ENCODE results near the gene NFIA.
A peak's percentile ranks its signal among the peaks of the same experiment; 100 is the strongest.

The NFIA gene

GRCh38 chr1:61160526-61160925 is 78.2 kb downstream of the NFIA start:
- no peak for DNase-seq

DNA sequence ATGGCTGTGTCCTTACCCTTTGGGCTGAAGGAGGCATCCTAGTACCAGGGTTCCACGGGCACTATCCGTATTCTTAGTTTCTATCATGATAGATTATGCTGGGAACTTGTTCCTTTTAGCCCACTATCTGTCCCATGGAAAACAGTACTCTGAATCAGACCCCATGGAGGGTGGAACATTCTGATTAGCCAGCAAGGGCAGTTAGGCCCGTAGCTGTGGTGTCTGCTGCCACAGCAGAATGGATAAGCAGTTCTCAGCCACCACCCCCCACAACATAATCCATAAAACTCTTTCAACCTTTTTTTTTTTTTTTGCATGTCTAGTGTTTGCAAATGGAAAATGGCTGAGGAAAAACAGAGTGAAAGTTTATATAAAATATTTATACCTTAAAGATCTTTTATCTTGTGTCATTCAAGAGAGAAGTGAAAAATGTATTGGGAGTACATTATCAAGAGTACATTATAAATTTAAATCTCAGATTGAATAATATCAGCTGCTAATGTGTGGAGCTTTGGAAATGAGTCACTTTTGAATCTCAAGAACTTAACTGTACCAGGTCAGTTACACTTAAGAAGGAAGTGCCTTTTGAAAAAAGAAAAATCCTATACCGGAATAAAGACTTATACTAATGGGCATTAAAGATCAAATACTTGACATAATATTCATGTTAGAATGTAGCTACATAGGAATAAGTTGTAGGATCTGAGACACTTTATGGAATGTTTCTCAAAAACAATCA is 80.3 kb downstream of the NFIA start:
- DNase-seq, result no peak

DNA sequence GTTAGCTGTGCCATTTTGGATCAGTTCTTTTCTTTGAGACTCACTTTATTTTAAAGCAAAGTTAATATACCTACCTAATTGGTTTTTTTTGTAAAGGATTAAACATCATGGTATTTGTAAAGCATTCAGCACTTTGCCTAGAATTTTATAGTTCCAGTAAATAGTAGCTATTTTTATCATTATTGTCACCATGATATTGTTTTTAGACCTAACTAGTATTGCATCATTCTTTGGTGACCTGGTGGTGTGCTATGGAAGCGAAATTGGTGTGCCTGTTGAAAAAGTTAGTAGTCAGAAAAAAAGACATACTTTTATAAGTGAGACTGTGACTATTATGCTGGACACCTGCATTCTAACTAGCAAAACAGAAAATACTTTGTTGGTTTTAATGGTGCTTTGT is 81.0 kb downstream of the NFIA start:
- DNase-seq, result no peak

DNA sequence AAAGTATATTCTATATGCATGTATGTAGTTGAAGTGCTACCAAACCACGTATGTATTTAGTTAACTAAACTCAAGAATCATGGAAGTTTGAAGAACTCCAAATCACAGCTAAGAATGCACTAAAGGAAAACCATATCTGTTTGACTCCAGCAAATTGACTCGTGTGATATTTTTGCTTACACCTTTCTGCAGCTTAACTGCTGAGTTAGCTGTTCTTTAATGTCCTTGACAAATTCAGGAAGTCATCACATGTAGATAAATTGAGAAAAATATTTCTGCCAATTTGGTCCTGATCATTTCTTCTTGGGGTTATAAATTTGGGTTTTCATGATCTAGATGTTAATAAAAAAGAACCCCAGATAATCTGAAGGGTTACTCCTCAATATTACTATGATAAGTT is 83.0 kb downstream of the NFIA start:
- DNase-seq, result no peak

DNA sequence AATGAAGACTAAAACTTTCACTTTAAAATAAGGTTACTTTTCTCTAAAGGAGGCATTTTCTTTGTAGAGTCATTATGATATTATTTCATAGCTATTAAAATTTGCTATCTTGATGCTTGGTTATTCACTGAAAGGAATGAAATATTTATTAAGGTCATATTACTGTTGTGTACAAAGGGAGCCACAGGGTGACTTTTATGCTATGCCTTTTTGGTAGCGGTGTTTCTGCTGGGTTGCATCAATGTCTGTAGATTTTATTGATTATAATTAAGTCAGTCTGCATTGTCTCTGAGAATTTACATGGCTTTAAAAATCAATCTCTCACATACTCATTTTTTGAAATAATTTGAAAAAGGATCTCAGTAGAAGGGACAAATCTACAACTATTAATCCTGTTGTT is 84.9 kb downstream of the NFIA start:
- no peak for DNase-seq

DNA sequence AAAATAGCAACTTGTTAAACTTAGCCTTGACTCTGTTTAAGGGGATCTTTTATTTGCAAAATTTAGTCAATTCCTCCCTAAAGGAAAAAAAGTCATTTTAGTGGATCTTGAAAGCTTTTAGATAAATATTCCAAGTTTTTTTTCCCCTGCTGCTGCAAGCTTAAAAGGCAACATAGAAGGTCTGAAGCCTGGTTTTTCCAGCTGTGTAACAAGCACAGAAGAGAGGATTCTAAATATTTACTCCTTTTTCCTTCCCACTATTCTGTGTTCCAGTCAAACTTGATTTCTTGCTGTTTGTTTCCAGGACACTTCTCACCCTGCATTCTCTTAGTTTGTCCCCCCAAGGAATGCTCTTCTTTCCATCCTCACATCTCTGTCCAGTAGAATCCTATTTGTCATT is 86.7 kb downstream of the NFIA start:
- no peak for DNase-seq

DNA sequence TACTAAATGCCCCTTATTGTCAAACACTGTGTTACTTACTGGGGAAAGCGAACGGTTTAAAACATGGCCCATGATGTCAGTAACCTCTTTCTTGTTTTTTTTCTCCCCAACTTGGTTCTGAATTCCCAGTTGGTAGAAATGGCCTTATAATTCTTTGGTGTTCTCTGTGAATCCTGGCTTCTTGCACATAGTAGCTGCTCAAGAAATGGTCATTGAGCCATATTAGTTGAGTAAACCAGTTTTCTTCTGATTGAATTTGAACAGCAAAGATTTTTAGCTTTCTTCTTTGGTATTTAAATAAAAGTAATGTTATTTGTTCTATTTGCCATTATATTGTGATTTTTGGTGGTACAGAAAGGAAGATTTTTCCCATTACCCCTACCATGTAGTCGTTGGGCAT is 87.3 kb downstream of the NFIA start:
- DNase-seq, result no peak

GRCh38 chr1:61170328-61171238 is 88.2 kb downstream of the NFIA start:
- no peak for DNase-seq

GRCh38 chr1:61171346-61171745 is 89.0 kb downstream of the NFIA start:
- DNase-seq, result no peak

DNA sequence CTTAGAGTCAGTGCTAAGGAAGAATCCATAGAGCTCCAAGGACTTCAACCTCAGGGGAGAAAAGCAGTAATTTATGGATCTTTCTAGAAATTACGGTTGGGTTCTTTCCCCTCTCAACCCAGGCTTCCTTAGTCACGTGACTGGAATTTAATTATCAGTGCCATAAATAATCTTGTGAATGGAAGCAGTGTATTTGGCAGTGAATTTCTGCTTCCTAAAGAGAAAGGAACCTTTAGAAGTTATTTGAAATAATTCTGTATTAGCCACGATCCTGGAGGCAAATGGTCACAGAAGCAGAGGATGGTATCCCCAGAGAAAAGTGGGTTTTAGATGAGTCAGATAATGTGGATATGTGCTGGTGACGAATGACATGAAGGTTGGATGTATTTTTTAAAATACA is 89.6 kb downstream of the NFIA start:
- DNase-seq, result no peak

DNA sequence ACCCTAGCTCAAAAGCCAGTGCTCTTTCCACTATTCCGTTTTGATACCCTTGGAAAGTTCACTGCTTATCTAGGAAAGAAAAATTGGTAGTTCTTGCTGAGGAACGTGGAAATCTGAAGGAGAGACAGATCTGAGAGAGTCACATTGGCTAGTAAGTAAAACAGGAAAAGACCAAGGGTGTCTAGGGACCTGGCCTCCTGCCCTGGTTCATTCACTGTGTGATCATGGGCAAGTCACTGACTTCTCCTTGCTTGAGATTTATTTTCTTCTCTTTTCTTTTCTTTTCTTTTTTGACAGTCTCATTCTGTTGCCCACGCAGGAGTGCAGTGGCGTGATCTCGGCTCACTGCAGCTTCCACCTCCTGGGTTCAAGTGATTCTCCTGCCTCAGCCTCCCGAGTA is 90.8 kb downstream of the NFIA start:
- no peak for DNase-seq

- no peak for DNase-seq
These were observed 91.9 kb downstream of the NFIA start for GRCh38 chr1:61174060-61174795.

DNA sequence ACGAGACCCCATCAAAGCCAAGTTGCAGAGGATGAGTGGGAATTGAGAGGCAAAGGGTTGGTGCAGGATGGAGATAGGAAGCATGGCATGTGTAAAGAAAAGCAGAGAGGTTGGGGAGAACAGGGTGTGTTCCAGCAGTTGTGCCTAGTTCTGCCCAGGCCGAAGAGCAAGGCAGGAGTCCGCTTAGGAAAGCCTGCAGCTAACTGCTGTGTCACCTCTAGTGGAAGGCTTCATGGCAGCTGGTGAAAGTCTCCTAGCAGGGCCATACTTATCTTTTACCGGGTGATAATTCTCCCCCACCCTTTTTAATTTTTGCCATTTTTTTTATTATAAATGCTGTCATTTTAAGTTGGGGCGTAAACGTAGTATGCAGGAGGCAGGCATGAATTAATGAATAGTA is 93.6 kb downstream of the NFIA start:
- no peak for DNase-seq

DNA sequence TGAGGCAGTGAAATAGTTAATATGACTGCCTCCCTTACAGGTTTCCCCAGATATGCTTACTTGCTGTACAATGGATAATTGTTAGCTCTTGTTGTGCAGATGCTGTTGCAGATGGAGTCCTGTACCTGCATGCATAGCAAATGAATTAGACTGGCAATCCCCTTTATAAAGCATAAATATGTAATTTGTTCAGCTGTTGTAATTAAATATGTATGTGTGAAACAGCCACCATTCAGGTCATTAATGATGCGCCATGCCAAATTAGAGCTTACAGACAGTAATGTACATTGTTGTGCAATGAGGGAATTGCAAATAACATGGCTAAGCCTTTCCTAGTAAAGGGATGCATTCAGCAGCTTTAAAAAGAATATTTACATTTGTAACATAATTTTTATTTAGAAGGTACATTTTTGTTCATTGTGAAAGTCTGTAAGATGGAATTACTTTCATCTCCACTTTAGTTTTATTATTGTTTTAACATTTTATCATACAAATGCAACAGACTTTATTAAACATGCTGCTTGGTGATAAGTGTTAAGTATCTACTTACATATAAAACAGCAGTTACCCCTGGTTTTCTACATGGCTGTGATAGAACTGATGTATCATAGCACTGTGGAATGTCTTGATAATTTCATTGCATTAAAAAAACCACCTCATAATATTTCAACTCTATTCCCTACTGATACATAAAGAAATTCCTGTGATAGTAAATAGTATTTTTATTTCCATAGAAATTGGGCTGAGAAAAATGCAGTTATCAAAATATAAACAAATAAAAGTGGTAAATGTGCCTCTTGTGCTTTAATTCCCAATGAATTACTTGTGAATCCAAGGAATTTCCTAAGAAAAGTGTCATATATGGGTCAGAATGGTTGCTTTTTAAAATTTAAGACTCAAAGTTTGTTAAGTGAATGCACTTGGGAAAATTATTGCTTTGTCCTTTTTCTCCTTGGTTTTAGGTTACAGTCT is 99.0 kb downstream of the NFIA start:
- DNase-seq, result no peak

GRCh38 chr1:61182049-61182448 is 99.7 kb downstream of the NFIA start:
- DNase-seq, result no peak

DNA sequence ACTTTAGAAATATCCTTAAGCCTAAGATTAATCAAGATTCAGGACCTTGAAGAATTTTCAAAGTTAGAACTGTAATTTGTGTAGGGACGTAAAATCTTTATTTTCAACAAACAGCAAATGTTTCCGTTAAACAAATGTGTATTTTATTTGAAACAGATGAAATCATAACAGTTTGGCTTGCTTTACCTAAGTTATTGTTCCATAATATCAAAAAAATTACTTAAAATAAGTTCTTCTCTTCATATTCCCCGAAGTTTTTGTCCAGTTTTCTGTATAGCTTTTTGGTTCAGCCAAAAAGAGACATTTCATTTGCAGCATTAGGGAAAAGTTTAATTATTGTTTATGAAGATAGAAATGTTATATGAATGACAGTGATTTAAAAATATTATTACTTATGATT is 100.1 kb downstream of the NFIA start:
- no peak for DNase-seq

- DNase-seq, result peak; percentile 44 to 67
These were observed 101.2 kb downstream of the NFIA start for GRCh38 chr1:61183471-61184039.

DNA sequence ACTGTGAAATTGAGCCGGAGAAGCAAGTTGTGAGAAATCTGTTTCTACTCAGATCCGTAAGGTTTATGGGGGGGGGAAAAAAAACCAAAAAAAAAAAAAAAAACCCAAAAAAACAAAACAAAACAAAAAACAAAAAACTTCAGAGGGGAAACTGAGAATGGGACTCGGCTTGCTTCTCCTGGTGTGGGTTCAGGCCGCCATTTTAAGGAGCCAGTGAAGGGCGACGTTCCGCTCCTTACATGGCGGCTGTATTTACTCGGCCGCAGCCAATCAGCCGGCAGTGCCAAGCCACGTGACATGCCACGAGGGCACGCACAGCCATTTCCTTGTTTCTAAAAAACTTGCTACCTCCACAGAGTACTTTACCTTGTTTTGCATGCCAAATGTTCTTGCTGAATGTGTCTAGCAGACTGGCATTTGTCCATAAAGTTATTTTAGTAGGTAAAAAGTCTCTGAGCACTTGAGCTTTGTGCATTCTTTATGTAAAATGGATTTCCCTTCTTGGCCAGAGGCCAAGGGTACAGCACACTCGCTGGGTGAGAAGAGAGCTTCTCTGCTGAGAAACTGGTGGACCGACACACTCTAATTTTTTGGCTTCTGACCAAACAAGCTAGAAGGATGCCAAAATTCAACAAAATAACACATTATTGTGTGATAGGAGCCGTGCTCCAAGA is 101.8 kb downstream of the NFIA start:
- DNase-seq, result peak; percentile 66 to 91

DNA sequence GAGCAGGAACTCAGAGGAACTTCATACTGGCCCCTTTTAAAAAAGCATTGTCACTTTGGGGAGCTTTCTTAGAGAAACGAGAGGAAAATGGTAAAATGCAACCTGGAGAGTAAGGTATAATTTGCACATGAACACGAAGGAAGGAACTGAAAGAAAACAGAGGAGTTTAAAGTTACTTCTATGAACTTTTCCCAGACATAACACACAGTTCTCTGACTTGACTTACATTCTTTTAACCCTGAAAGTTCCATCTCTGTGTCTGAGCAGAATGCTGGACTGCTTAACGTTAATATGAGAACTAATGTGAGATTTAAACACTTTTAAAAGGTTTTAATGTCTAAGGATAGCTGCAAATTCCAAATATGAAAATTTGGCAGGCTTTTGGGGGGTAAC is 102.3 kb downstream of the NFIA start:
- no peak for DNase-seq

DNA sequence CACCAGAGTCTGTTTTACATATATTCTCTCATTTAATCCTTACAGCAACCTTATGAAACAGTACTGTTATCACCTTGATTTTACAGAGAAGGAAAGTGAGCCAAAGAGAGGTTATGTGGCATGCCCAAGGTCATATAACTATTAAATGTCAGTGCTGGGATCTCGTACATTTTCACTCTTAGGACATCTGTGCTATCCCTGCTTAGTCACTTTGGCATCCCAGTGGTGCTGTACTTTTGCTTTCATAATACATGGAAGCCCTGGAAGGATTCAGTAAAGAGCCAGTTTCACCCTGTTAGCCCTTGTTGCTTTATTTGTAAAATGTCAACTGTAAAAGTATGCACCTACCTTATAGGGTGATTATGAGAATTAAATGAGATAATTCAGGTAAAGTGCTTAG is 104.4 kb downstream of the NFIA start:
- no peak for DNase-seq

GRCh38 chr1:61187352-61188086 is 105.2 kb downstream of the NFIA start:
- DNase-seq, result no peak

Data from SHP77 (cell line).